Fibroblast of skin of left biceps (primary cell): ENCODE results near the gene PCDHGB6.
"Not testable (repeated sequence)": the region's sequence is repeated elsewhere in the genome, so short reads cannot be mapped to it uniquely, and the experiment has no call there.

Experiments
- DNase-seq, 2 experiments: peaks; one replicate each; pipeline ENCODE4 v3.0.0-alpha.2; 2013; ENCODE audit warnings: low read depth in 2 of 2

PCDHGB6 gene

GRCh38 chr5:141407790-141408505, at the start of gene PCDHGB6:
PCDHGB6 (plus strand) TSS chr5:141408021; CDS start chr5:141408203, 182 bp downstream.
- DNase-seq: not testable (repeated sequence)

GRCh38 chr5:141359790-141360426, 47.9 kb upstream of the PCDHGB6 start, which contains the start of gene PCDHGB2:
PCDHGB2 (plus strand) TSS chr5:141359994; CDS start chr5:141360136, 142 bp downstream.
- no peak for DNase-seq

GRCh38 chr5:141360685-141361084, 47.1 kb upstream of the PCDHGB6 start:
- no peak for DNase-seq

GRCh38 chr5:141362719-141363118, 45.1 kb upstream of the PCDHGB6 start:
- no peak for DNase-seq

GRCh38 chr5:141363952-141364660, 43.7 kb upstream of the PCDHGB6 start, which contains the start of gene PCDHGA5:
PCDHGA5 (plus strand) TSS chr5:141364162; CDS start chr5:141364331, 169 bp downstream.
- no peak for DNase-seq

GRCh38 chr5:141366016-141366896, 41.6 kb upstream of the PCDHGB6 start:
- DNase-seq: no peak

GRCh38 chr5:141369994-141370848, 37.6 kb upstream of the PCDHGB6 start, which contains the start of gene PCDHGB3:
PCDHGB3 (plus strand) TSS chr5:141370242; CDS start chr5:141370395, 153 bp downstream.
- no peak for DNase-seq

GRCh38 chr5:141371572-141372475, 36.0 kb upstream of the PCDHGB6 start:
- DNase-seq: no peak

GRCh38 chr5:141373673-141374317, 34.0 kb upstream of the PCDHGB6 start, which contains the start of gene PCDHGA6:
PCDHGA6 (plus strand) TSS chr5:141373891; CDS start chr5:141374084, 193 bp downstream.
- DNase-seq: no peak

GRCh38 chr5:141374627-141375026, 33.2 kb upstream of the PCDHGB6 start:
- no peak for DNase-seq

GRCh38 chr5:141375444-141376155, 32.2 kb upstream of the PCDHGB6 start:
- not testable (repeated sequence) for DNase-seq

- no peak for DNase-seq
Measured at GRCh38 chr5:141382469-141383294, 25.1 kb upstream of the PCDHGB6 start, which contains the start of gene PCDHGA7. PCDHGA7 (plus strand) TSS chr5:141382742; CDS start chr5:141382900, 158 bp downstream.

- DNase-seq: no peak
Measured at GRCh38 chr5:141383345-141383744, 24.5 kb upstream of the PCDHGB6 start.

- DNase-seq: no peak
Measured at GRCh38 chr5:141384471-141385267, 23.2 kb upstream of the PCDHGB6 start.

- DNase-seq: not testable (repeated sequence)
Measured at GRCh38 chr5:141387557-141388311, 20.1 kb upstream of the PCDHGB6 start, which contains the start of gene PCDHGB4. PCDHGB4 (plus strand) TSS chr5:141387698; CDS start chr5:141387885, 187 bp downstream.
